ENCODE measurements around the gene CPA4.

The CPA4 gene

GRCh38 chr7:130286881-130287280 is 6.1 kb upstream of the CPA4 start:
- H3K27ac ChIP-seq, result no peak overlapping the region
- TF ChIP-seq CTCF (IDR thresholded peaks at IDR 0.05), result no peak
- TF ChIP-seq ZFX (IDR thresholded peaks at IDR 0.05; ENCODE audit: borderline replicate concordance), result no peak

GRCh38 chr7:130288168-130288567 is 4.8 kb upstream of the CPA4 start:
- TF ChIP-seq CTCF (IDR thresholded peaks at IDR 0.05) (no peak), ZFX (IDR thresholded peaks at IDR 0.05; ENCODE audit: borderline replicate concordance) (no peak)
- no peak overlapping the region for H3K27ac ChIP-seq

DNA sequence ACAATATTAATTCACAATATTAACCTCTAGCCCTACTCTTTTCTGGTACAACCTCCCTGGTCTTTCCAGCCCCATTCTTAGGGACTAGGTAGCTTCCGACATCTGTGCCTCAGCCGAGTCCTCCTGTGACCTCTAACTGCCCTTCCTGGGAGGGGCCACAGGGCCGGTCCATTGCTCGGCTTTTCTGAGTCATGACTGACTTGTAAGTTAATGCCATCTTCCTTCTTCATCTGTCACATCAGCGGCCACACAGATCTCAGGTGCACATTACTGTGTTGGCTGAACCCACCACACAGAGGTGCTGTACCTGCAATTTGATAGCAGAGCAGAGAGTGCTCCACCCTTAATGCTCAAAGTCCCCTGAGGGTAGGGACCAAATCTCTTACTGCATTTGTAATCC is 4.1 kb upstream of the CPA4 start:
- no peak overlapping the region for H3K27ac ChIP-seq
- TF ChIP-seq CTCF (IDR thresholded peaks at IDR 0.05) (no peak), ZFX (IDR thresholded peaks at IDR 0.05; ENCODE audit: borderline replicate concordance) (no peak)

- no peak overlapping the region for H3K27ac ChIP-seq
- no peak for TF ChIP-seq ZFX (IDR thresholded peaks at IDR 0.05; ENCODE audit: borderline replicate concordance)
- no peak for TF ChIP-seq CTCF (IDR thresholded peaks at IDR 0.05)
Measured at GRCh38 chr7:130289478-130289877, 3.5 kb upstream of the CPA4 start.

DNA sequence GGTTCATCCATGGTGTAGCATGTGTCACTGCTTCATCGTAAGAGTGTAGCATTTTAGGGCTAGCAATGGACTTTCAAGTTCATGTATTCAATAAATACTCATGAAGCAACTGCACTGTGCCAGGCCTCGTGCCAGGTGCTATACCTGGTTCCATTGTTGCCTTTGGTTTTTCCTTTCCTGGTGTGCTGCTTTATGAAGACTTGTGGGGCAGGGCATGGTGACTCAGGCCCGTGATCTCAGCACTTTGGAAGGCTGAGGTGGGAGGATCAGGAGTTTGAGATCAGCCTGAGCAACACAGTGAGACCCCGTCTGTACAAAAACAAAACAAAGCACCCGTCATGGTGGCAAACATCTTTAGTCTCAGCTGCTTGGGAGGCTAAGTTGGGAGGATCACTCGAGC is 2.2 kb upstream of the CPA4 start:
- TF ChIP-seq CTCF (IDR thresholded peaks at IDR 0.05) (no peak), ZFX (IDR thresholded peaks at IDR 0.05; ENCODE audit: borderline replicate concordance) (no peak)
- H3K27ac ChIP-seq, result no peak overlapping the region

- TF ChIP-seq ZFX (IDR thresholded peaks at IDR 0.05; ENCODE audit: borderline replicate concordance) (no peak), CTCF (IDR thresholded peaks at IDR 0.05) (no peak)
- no peak overlapping the region for H3K27ac ChIP-seq
Measured at GRCh38 chr7:130293521-130293920, 560 bp downstream of the CPA4 start.

DNA sequence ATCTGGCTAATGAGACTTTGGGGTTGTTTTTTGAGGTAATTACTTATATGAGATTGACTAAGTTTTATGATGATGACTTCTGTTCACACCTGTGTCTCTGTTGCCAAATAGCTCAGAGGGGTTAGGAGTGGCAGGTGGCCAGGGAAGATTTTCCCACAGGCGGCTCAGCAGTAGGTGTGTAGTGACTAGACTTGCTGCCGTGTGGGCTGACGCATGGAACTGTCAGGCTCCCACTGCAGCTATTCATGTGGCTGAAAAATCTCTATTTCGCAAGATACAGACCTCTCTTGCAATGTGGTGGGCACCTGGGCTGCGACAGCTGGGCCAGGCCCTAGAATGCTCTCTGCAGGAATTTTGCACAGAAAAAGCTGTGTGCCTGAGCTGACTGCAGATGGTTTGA is 1.4 kb downstream of the CPA4 start:
- no peak for TF ChIP-seq ZFX (IDR thresholded peaks at IDR 0.05; ENCODE audit: borderline replicate concordance)
- TF ChIP-seq CTCF (IDR thresholded peaks at IDR 0.05), result no peak
- no peak overlapping the region for H3K27ac ChIP-seq

All from 22Rv1 (cell line).